ENCODE data around the gene GORASP1.

Gene GORASP1

GRCh38 chr3:39124876-39125840 is 17.7 kb upstream of the GORASP1 start:
- DNase-seq = no peak

DNA sequence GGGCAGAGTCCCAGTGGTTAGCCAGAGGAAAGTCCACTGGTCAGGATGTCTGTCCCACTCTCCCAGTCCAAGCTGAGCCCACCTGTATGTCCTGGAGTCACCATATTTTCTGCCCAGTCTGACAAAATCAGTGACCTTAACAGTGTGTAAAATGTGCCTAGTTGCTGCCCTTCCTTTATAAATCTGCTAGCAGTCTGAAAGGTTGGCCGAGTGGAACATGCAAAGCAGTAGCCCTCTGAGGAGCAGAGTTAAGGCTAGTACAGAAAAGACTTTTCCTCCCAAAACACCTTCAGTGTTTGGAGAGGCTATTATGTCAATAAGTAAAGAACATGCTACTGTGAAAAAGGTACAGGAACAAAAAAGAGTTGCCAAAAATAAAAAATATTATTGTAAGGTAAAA is 15.4 kb upstream of the GORASP1 start:
- no peak for DNase-seq

DNA sequence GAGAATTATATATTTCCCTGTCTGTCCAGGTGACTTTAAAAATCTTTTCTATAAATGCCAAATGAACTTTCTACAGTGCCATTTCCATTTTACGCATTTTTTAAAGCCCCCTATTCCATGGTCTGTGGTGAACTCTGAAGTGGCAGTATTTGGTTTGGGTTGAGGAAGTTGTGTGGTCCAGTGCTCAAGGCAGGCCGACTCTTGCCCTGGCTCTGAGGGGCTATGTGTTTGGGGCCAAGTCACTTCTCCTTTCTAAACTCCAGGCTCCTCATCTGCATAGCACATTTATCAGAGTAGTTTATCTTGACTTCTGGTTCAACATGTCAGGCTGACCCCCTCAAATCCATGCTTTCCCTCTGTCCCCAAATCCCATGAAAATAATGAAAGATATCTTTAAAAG is 14.2 kb upstream of the GORASP1 start:
- DNase-seq = no peak

GRCh38 chr3:39118931-39119660 is 11.7 kb upstream of the GORASP1 start:
- DNase-seq = no peak

DNA sequence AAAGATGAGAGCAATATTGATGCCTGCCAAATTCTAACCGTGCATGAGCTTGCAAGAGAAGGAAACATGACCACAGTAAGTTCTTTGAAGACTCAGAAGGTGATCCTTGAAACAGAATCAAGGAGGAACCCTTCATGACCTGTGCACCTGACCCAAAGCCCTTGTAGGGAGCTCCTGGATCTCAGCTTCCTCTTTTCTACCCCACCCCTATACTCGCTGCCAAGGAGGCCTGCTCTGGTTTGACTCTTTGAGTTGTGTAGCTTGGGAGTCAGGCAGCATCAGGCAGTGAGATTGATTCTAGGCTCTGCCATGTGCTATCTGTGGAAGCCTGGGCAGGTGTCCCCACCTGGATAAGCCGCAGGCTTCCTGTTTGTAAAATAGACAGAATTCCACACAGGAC is 10.7 kb upstream of the GORASP1 start:
- no peak for DNase-seq

- no peak for DNase-seq
Measured at GRCh38 chr3:39115870-39116269, 8.4 kb upstream of the GORASP1 start.

GRCh38 chr3:39114456-39114855 is 7.0 kb upstream of the GORASP1 start:
- no peak for DNase-seq

DNA sequence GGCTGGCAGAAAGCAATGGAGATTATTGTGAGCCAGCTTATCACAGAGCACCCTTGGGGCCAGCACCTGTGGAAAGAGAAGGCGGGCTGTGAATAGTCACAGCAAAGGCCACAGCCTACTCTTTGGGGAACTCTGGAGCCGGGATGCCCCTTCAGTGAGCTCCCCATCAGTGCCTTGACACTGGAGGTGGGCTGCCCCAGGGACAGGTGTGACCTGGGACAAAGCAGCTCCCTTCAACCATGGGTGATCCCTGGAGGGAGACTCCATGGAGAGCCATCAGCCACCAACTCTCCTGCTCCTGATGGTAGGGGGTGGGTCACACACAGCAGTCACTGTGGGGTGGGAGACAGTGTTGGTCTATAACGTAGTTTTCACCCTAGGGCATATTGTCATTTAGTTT is 5.9 kb upstream of the GORASP1 start:
- DNase-seq = no peak

GRCh38 chr3:39112535-39112934 is 5.1 kb upstream of the GORASP1 start:
- DNase-seq = no peak

DNA sequence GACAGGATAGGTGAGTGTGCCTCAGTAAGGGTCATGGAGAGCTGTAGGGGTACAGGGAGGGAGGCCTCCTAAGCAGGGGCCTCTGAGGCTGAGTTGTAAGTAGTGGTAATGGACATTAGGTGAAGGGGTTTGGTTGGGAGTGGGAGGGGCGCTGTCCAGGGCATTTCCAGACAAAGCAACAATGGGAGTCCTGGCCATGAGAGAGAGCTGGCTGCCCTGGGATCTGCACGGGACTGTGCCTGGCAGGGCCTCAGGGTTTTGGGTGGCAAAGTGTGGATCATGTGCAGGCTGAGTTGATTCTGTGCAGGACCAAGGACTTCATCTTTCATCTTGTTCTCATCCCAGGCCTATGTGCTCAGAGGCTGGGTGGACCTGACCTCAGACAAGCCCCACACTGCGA is 4.7 kb upstream of the GORASP1 start:
- no peak for DNase-seq

DNA sequence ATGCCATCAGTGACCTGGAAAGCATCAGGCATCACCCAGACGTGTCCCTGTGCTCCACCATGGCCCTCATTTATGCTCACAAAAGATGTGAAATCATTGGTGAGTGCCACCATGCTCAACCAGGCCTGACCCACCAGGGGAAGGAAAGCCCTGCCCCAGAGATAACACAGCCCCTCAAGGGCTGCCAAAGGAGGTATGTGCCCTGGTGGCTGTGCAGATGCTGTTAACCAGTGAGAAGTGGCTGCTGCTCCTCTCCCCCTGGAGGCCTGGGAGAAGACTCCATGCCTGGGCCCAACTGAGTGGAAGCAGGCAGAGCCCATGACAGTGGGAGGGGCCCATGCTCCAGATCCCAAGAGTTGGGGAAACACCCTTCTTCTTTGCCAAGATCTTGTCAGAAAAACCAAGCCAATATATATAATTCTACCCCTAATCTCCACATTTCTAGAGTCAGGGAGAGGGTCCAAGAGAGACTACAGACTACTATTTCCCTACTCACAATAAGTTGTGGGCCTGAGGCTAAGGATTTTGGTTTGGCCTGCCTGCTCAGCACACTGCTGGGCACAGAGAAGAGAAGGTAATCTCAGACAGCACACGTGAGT is 2.7 kb upstream of the GORASP1 start:
- no peak for DNase-seq

DNA sequence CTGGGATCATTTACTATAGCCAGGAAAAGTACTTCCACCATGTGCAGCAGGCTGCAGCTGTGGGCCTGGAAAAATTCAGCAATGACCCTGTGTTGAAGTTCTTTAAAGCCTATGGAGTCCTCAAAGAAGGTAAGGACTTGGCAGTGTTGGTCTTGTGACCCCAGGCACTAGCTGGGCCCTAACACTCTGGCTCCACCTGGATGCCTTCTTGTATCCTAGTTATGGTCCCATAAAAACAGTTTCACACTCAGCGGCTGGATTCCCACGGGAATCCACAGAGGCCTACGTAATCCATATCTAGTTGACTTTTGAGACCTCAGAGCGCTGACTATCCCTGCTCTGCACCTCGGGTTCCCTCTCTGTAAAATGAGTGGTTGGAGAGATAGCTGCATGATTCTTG is 1.7 kb upstream of the GORASP1 start:
- no peak for DNase-seq

- DNase-seq = no peak
Measured at GRCh38 chr3:39108200-39108710, 828 bp upstream of the GORASP1 start.

DNA sequence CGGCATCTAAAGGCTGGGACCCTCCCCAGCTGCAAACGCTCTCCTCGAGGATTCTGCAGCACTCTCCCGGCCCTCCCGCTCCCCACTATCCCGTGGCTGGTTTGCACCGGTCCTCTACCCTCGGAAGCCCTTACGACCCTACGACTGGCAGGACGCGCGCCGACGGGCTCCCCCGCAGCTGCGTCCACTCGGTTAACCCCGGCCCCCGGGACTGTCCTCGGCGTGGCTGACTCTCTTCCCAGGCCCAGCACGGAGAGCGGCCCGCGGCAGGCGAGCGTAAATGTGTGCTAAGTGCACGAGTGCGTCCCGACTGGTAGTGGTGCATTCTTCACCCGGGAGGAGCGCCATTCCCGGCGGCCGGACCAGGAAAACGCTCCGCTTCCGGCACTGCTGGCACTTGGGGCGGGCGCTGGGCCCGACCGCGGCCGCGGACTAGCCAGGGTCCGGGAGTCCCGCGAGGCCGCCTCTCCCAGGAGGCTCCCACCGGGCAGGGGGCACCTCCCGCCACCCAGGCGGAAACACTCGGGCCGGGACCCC is 508 bp downstream of the GORASP1 start:
- no peak for DNase-seq

DNA sequence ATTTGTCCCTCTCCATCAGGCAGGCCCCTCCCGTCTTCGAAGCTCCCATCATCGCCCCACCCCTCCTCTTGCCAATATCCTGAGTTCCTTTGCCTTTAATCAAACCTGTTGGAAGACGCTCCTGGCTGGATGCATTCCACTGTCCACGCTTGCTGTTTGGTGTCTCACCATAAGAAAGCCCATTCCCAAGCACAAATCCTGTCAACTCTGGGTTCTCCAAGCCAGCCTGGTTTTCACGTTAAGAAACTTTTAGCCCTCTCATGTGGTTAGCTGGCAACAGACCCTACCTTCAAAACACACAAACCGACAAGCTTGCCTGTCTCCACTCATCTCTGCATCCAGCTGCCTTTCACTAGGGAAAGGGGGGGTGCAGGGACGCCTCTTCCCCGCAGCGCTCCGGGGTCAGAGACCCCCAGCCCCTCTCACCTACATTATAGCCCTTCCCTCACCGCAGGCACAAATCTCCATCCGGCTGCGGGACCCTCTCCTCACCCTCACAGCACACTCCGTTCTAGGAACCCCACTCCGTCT is 1.1 kb downstream of the GORASP1 start:
- DNase-seq = no peak

DNA sequence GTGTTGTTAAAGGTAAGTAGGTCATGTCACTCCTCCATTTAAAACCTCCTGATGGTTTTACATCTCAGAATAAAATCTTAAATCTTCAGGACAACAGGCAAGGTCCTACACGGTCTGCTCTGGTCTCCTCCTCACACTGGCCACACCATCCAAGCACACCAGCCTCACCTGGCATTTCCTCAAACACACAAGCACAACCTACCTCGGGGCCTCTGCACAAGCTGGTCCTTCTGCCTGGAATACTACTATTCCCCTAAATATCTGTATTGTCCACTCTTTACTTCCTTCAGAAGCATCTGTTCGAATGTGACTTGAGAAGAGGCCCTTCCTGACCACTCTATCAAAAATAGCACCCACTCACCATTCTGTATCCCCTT is 1.8 kb downstream of the GORASP1 start:
- no peak for DNase-seq

DNA sequence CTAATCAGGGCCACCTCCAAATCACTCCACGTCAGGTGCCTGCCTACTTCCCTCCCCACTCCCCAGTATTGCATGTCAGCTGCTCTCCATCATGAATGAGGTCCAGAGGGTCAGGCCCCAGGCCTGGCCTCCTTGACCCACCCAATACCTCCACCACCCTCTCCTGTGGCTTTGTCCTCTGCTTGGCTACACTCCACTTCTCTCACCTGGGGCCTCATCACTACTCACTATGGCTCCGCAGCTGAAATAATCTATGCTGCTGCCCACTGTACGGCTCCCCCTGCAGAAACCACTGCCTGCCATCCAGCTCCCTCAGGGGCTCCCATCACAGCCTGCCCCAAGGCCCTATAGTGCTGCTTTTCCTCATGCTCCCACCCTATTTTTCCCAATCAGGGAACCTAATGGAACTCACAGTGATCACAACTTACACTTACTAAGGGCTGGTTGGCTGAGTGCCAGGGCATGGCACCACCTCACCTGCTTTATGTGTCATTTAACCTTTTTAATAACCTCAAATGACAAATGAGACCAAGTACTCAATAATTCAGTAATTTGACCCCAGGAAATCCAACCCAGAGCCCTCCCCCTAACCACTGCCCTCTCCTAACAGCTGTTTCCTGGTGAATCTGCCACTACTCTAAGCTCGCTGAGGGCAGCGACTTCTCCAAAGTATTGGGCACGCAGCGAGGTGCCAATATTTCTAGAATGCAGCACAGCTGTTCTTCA is 2.3 kb downstream of the GORASP1 start:
- peak; percentile 4 for DNase-seq

- no peak for DNase-seq
Measured at GRCh38 chr3:39103791-39104552, 3.5 kb downstream of the GORASP1 start.

GRCh38 chr3:39103324-39103693 is 4.1 kb downstream of the GORASP1 start:
- no peak for DNase-seq

GRCh38 chr3:39102504-39103323 is 4.7 kb downstream of the GORASP1 start:
- no peak for DNase-seq

Data from NCI-H2171 treated with DMSO at 0.1 percent for 48 hours (cell line).